Nephron (organoid): ENCODE data around the gene GNAS-AS1.

ENCODE experiments used
- H3K27ac Mint-ChIP-seq, 3 experiments: 2 replicates each; pipeline ENCODE4 v1.8.0; 2020; ENCODE audit warnings: mixed read lengths in 3 of 3, mild to moderate bottlenecking in 2 of 3, moderate library complexity in 1 of 3
- H3K27me3 Mint-ChIP-seq: 2 replicates; pipeline ENCODE4 v1.8.0; 2021; ENCODE audit warnings: low read depth, mild to moderate bottlenecking, moderate library complexity, mixed read lengths
- H3K36me3 Mint-ChIP-seq: 2 replicates; pipeline ENCODE4 v1.8.0; 2020; ENCODE audit warnings: low read depth, mixed read lengths
- H3K4me1 Mint-ChIP-seq: 2 replicates; pipeline ENCODE4 v1.8.0; 2020; ENCODE audit warnings: mixed read lengths
- H3K4me3 Mint-ChIP-seq, 3 experiments: 2 replicates each; pipeline ENCODE4 v1.8.0; 2020; ENCODE audit warnings: mild to moderate bottlenecking in 3 of 3, mixed read lengths in 3 of 3, moderate library complexity in 2 of 3
- H3K9me3 Mint-ChIP-seq: 2 replicates; pipeline ENCODE4 v1.8.0; 2020; ENCODE audit warnings: mixed read lengths
- TF ChIP-seq, protein P1 (sequence below), 3 experiments: fragments of 200-600 bp; sonication (generic); IDR thresholded peaks; one replicate each; pipeline ENCODE4 v1.5.0; 2021; ENCODE audit warnings: antibody characterized with exemption in 3 of 3; ENCODE audit not compliant: unreplicated experiment in 3 of 3

The GNAS-AS1 gene

DNA sequence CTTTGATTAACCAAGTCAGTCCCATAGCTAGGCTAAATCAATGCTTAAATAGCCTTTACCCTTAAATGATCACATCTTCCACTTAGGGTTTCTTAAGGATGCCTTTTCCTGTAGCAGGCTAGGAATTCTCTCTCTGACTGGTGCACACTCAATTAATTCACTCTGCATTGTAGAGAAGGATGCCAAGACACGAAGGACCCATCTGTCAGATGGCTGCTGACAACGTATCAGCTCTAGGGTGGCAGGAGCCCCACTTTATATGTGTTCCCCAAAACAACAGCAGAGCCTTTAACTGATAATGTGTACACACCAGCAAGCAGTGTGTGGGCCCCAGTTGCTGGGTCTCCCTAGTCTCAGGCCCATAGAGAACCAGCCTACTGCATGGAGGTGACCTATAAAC, 15.1 kb upstream of the GNAS-AS1 start:
- peaks cover 15% of the 10 kb centered on the region for H3K4me1 Mint-ChIP-seq
- H3K9me3 Mint-ChIP-seq: no peaks in the 10 kb centered on the region
- no peaks in the 10 kb centered on the region for H3K36me3 Mint-ChIP-seq
- peaks cover 15% of the 10 kb centered on the region for H3K27me3 Mint-ChIP-seq
- H3K4me3 Mint-ChIP-seq: no peak overlapping the region
- TF ChIP-seq, protein P1, sequence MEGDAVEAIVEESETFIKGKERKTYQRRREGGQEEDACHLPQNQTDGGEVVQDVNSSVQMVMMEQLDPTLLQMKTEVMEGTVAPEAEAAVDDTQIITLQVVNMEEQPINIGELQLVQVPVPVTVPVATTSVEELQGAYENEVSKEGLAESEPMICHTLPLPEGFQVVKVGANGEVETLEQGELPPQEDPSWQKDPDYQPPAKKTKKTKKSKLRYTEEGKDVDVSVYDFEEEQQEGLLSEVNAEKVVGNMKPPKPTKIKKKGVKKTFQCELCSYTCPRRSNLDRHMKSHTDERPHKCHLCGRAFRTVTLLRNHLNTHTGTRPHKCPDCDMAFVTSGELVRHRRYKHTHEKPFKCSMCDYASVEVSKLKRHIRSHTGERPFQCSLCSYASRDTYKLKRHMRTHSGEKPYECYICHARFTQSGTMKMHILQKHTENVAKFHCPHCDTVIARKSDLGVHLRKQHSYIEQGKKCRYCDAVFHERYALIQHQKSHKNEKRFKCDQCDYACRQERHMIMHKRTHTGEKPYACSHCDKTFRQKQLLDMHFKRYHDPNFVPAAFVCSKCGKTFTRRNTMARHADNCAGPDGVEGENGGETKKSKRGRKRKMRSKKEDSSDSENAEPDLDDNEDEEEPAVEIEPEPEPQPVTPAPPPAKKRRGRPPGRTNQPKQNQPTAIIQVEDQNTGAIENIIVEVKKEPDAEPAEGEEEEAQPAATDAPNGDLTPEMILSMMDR (IDR thresholded peaks at IDR 0.05; ENCODE audit: unreplicated experiment in 3 of 3): no peak
- no peak overlapping the region for H3K27ac Mint-ChIP-seq

DNA sequence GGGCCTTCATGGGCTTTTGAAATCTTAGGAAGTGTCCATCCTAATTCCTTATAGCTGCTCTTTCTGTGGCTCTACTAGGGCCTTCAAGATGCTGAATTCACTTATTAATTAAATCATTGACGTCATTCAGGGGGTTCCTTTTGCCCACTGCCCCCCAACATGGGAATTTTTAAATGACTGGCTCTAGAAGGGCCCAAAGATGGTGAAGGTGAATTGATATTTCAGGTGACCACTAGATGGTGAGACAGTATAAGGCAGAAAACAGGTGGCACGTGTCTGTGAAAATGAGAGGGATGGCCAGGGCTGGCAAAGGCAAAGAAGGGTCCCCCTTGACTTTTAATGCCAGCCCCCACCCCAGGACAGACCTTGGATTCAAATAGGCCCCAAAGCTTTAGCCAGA, 13.6 kb upstream of the GNAS-AS1 start:
- Mint-ChIP-seq H3K9me3 (no peaks in the 10 kb centered on the region), H3K27me3 (peaks cover 26% of the 10 kb centered on the region), H3K4me1 (peaks cover 20% of the 10 kb centered on the region), H3K36me3 (no peaks in the 10 kb centered on the region), H3K27ac (no peak overlapping the region), H3K4me3 (no peak overlapping the region)
- TF ChIP-seq, protein P1 (IDR thresholded peaks at IDR 0.05; ENCODE audit: unreplicated experiment in 3 of 3): no peak

GRCh38 chr20:58863044-58863790, 12.5 kb upstream of the GNAS-AS1 start:
- TF ChIP-seq, protein P1 (IDR thresholded peaks at IDR 0.05; ENCODE audit: unreplicated experiment in 3 of 3): no peak
- H3K36me3 Mint-ChIP-seq: no peaks in the 10 kb centered on the region
- H3K9me3 Mint-ChIP-seq: no peaks in the 10 kb centered on the region
- no peak overlapping the region for H3K4me3 Mint-ChIP-seq
- no peak overlapping the region for H3K27ac Mint-ChIP-seq
- H3K27me3 Mint-ChIP-seq: peaks cover 32% of the 10 kb centered on the region
- H3K4me1 Mint-ChIP-seq: peaks cover 13% of the 10 kb centered on the region

DNA sequence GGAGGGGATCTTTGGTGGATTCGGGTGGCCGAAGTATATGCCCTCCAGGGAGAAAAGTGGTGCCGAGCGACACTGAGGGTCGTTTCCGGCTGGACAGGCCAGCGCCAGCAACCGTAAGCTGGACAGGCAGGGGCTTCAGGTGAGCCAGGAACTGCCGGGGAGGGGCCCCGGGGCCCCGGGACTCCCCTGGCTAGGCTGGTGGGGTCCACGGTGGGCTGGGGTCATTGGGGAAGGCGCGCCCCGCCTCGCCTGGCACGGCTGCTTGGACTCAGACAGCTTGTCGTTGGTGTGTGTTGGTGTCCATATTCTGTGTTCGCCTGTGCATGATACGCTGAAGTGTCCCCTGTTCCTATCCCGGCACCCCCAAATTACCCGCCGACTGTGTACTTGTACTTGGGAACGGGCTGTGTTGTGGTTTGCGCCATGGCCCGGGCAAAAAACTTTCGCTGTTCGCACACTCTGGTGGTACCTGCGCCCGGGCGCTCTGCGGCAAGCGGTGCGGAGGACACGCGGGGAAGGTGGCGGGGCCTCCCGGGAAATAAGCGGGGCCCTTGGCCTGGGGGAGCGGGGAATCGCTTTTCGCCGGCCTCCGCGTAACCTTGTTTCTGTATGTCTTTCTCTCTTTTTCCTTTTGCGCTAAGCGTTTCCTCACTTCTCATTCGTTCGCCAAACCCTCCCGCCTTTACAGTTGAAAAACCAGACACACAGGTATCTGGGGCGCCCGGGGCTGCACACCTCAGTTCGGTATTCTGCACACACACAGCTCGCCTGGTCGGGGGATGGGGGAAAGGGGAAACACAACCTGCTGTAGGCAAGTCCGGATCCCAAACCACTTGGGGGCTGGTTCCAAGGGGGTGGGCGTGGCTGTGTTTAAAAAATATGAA, 5.0 kb upstream of the GNAS-AS1 start:
- Mint-ChIP-seq H3K4me3 (peak overlapping the region; percentile 70 to 91 (median 84)), H3K9me3 (peaks cover 7% of the 10 kb centered on the region), H3K4me1 (peaks cover 25% of the 10 kb centered on the region), H3K36me3 (peaks cover 6% of the 10 kb centered on the region), H3K27ac (no peak overlapping the region), H3K27me3 (peaks cover 87% of the 10 kb centered on the region)
- TF ChIP-seq, protein P1 (IDR thresholded peaks at IDR 0.05; ENCODE audit: unreplicated experiment in 3 of 3): no peak

DNA sequence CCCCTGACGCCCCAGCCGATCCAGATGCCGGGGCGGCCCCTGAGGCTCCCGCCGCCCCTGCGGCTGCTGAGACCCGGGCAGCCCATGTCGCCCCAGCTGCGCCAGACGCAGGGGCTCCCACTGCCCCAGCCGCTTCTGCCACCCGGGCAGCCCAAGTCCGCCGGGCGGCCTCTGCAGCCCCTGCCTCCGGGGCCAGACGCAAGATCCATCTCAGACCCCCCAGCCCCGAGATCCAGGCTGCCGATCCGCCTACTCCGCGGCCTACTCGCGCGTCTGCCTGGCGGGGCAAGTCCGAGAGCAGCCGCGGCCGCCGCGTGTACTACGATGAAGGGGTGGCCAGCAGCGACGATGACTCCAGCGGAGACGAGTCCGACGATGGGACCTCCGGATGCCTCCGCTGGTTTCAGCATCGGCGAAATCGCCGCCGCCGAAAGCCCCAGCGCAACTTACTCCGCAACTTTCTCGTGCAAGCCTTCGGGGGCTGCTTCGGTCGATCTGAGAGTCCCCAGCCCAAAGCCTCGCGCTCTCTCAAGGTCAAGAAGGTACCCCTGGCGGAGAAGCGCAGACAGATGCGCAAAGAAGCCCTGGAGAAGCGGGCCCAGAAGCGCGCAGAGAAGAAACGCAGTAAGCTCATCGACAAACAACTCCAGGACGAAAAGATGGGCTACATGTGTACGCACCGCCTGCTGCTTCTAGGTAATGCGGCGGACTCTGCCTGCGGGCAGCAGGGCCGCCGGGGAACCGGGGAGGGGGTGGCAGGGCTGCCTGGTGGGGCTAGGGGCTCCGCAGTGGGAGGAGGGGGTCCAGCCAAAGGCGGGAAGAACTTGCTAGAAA, 4.2 kb upstream of the GNAS-AS1 start:
- Mint-ChIP-seq H3K4me1 (peaks cover 23% of the 10 kb centered on the region), H3K9me3 (peaks cover 7% of the 10 kb centered on the region)

More for the DNA sequence above, 4.2 kb upstream of the GNAS-AS1 start:
- Mint-ChIP-seq H3K4me3 (peak overlapping the region; percentile 70 to 91 (median 75)), H3K36me3 (peaks cover 6% of the 10 kb centered on the region), H3K27ac (no peak overlapping the region), H3K27me3 (peaks cover 82% of the 10 kb centered on the region)
- TF ChIP-seq, protein P1 (IDR thresholded peaks at IDR 0.05; ENCODE audit: unreplicated experiment in 3 of 3): no peak
